GM12878 (cell line): ENCODE results near the gene VIPAS39. TPM values are rescaled to one million over a fixed set of nuclear protein-coding genes. Genes with fewer than 3 reads are reported as not detected.

ENCODE experiments used
- ATAC-seq: fragments of 200-7000 bp; cut with Tn5 transposase; 3 replicates; pipeline ENCODE4 v1.9.1; 2020; ENCODE audit warnings: mild to moderate bottlenecking, moderate library complexity
- BruUV-seq: library from RNA; stranded (reverse); fragments of 400-500 nt; replicated peaks from 2 replicates; lab custom pipeline; 2021; lab: Mats Ljungman, UMichigan
- CTCF ChIA-PET: fragments of 300-600 bp; sonication (Branson Sonifier 250); formaldehyde crosslinking; extraction: SDS; loops from one replicate; lab custom pipeline; 2021; ENCODE audit warnings: inconsistent platforms; lab: Yijun Ruan, JAX
- POLR2A ChIA-PET: fragments of 350-600 bp; formaldehyde crosslinking; extraction: SDS; loops from one replicate; lab custom pipeline; 2021; ENCODE audit warnings: inconsistent platforms; lab: Charles Lee
- RAD21 ChIA-PET: fragments of 300-600 bp; sonication (Branson Sonifier 250); formaldehyde crosslinking; loops from one replicate; lab custom pipeline; 2023; ENCODE audit warnings: antibody characterized with exemption; ENCODE audit not compliant: unreplicated experiment; lab: Charles Lee
- SMC1A ChIA-PET: fragments of 300-600 bp; sonication (Branson Sonifier 250); formaldehyde crosslinking; loops from one replicate; lab custom pipeline; 2023; ENCODE audit not compliant: unreplicated experiment, uncharacterized antibody; lab: Charles Lee
- DNase-seq: peaks from one replicate; pipeline ENCODE4 v3.0.0-alpha.2; 2011; ENCODE audit warnings: low read depth, low spot score
- FAIRE-seq: peaks from 3 replicates; lab custom pipeline; 2011; peaks lifted over from hg19 to GRCh38; lab: Jason Lieb, UNC
- H2AFZ ChIP-seq: 2 replicates; pipeline ENCODE4 v1.6.0; 2011; ENCODE audit warnings: low read depth, low read length, control low read depth; ENCODE audit not compliant: control insufficient read depth
- H3K27ac ChIP-seq: 2 replicates; pipeline ENCODE4 v1.5.1; 2011; ENCODE audit warnings: control low read depth; ENCODE audit not compliant: control insufficient read depth, insufficient read depth
- H3K27me3 ChIP-seq, 2 experiments: replicated peaks in 1 of 2; 2 replicates each; pipeline versions ENCODE4 v1.6.0 to v1.6.1; 2011; ENCODE audit warnings: low read length in 1 of 2; ENCODE audit not compliant: control insufficient read depth in 2 of 2, insufficient read depth in 2 of 2
- H3K36me3 ChIP-seq, 2 experiments: 2 replicates each; pipeline ENCODE4 v1.5.1; 2011; ENCODE audit warnings: low read length in 1 of 2; ENCODE audit not compliant: control insufficient read depth in 2 of 2, insufficient read depth in 2 of 2
- H3K4me1 ChIP-seq: 2 replicates; pipeline ENCODE4 v1.6.1; 2011; ENCODE audit warnings: mild to moderate bottlenecking, low read length, moderate library complexity, mixed read lengths; ENCODE audit not compliant: control insufficient read depth, insufficient read depth
- H3K4me2 ChIP-seq: 2 replicates; pipeline ENCODE4 v1.6.0; 2011; ENCODE audit warnings: control low read depth; ENCODE audit not compliant: control insufficient read depth, insufficient read depth
- H3K4me3 ChIP-seq: fragments of 200-600 bp; sonication (generic); 2 replicates; pipeline ENCODE4 v1.5.1; 2016
- H3K79me2 ChIP-seq: 2 replicates; pipeline ENCODE4 v1.6.0; 2011; ENCODE audit warnings: low read length; ENCODE audit not compliant: control insufficient read depth, insufficient read depth
- H3K9ac ChIP-seq: 2 replicates; pipeline ENCODE4 v1.8.0; 2011; ENCODE audit warnings: low read length, control low read depth, mixed read lengths; ENCODE audit not compliant: control insufficient read depth, insufficient read depth
- H3K9me3 ChIP-seq: replicated peaks from 3 replicates; pipeline ENCODE4 v1.5.1; 2011; ENCODE audit warnings: mild to moderate bottlenecking, low read length; ENCODE audit not compliant: control insufficient read depth, insufficient read depth
- H4K20me1 ChIP-seq: 2 replicates; pipeline ENCODE4 v1.6.0; 2011; ENCODE audit not compliant: control insufficient read depth, insufficient read depth
- FOXM1 ChIP-seq: IDR thresholded peaks from 2 replicates; pipeline ENCODE4 v1.6.1; 2012; ENCODE audit warnings: low read depth, mild to moderate bottlenecking, inconsistent platforms, low read length, moderate library complexity
- HCFC1 ChIP-seq: fragments of 150-350 bp; IDR thresholded peaks from 2 replicates; pipeline ENCODE4 v1.6.1; 2014; ENCODE audit warnings: low read length
- HDAC2 ChIP-seq: fragments of 200-600 bp; sonication (generic); IDR thresholded peaks from 2 replicates; pipeline ENCODE4 v1.6.1; 2017
- JUND ChIP-seq: IDR thresholded peaks from 2 replicates; pipeline ENCODE4 v1.6.1; 2012; ENCODE audit warnings: low read depth, mild to moderate bottlenecking, low read length, improper control_type of control experiment, moderate library complexity
- NFYA ChIP-seq: IDR thresholded peaks from 2 replicates; pipeline ENCODE4 v1.6.1; 2011; ENCODE audit warnings: low read depth, mild to moderate bottlenecking, low read length, improper control_type of control experiment, borderline replicate concordance
- NR2C1 ChIP-seq: fragments of 450-650 bp; IDR thresholded peaks from 2 replicates; pipeline ENCODE4 v1.6.1; 2017; ENCODE audit warnings: antibody characterized with exemption, mild to moderate bottlenecking, moderate library complexity
- SIN3A ChIP-seq: IDR thresholded peaks from 2 replicates; pipeline ENCODE4 v1.6.1; 2012; ENCODE audit warnings: low read depth, low read length, improper control_type of control experiment
- TCF7 ChIP-seq: IDR thresholded peaks from 2 replicates; pipeline ENCODE4 v1.6.1; 2014; ENCODE audit warnings: antibody characterized with exemption, borderline replicate concordance
- WRNIP1 ChIP-seq: IDR thresholded peaks from 2 replicates; pipeline ENCODE4 v1.6.1; 2011; ENCODE audit warnings: low read depth, low read length, improper control_type of control experiment, borderline replicate concordance
- ZNF274 ChIP-seq: IDR thresholded peaks from one replicate; pipeline ENCODE4 v1.8.0; 2011; ENCODE audit not compliant: insufficient read length, insufficient read depth
- WGBS: methylation state at CpG from one replicate; pipeline ENCODE4 v1.1.6; 2016; ENCODE audit warnings: low lambda C conversion rate; ENCODE audit not compliant: insufficient replicate concordance, insufficient coverage; ENCODE audit errors: missing lambda C conversion rate; 5-methylcytosine and 5-hydroxymethylcytosine counted together
- in situ Hi-C: fragments of 300-500 bp; cut with MboI; formaldehyde crosslinking; loops from 9 replicates; pipeline ENCODE4 v1.14.3; 2018; ENCODE audit warnings: mixed read lengths
- intact Hi-C: fragments of 100-400 bp; cut with micrococcal nuclease; formaldehyde crosslinking; loops from one replicate; pipeline ENCODE4 v1.14.2; 2022; ENCODE audit not compliant: unreplicated experiment
- polyA plus RNA-seq, 11 experiments: library from polyadenylated mRNA; depleted of rRNA in 4 of 11; unstranded in 6 of 11; stranded (reverse) in 5 of 11; fragments of >200 nt; fragmentation: Nextera tagmentation in 4 of 11; fragmentation: Illumina TruSeq in 1 of 11; extraction: Ambion mirVana in 4 of 11; extraction: Trizol in 1 of 11; gene quantifications; 1 replicate in 1 of 11; 2 replicates in 10 of 11; pipeline versions ENCODE4 v1.2.1 to v1.2.3, GENCODE V29; 2011 to 2016; ENCODE audit warnings: inconsistent platforms in 2 of 11, missing spikeins in 2 of 11, low read depth in 1 of 11
- total RNA-seq, 4 experiments: library from RNA; depleted of rRNA in 3 of 4; stranded (reverse); fragments of >200 nt in 3 of 4; fragmentation: Illumina TruSeq in 1 of 4; extraction: Trizol in 1 of 4; gene quantifications; 2 replicates each; pipeline versions ENCODE4 v1.2.1 to v1.2.3, GENCODE V29; 2013 to 2021
- TF ChIP-seq, protein P1 (sequence below): IDR thresholded peaks from 2 replicates; pipeline ENCODE4 v1.6.1; 2012; ENCODE audit warnings: low read depth, low read length, improper control_type of control experiment
- TF ChIP-seq, protein P2 (sequence below): IDR thresholded peaks from 2 replicates; pipeline ENCODE4 v1.6.1; 2011; ENCODE audit warnings: low read depth, low read length, improper control_type of control experiment, borderline replicate concordance
- TF ChIP-seq, protein P3 (sequence below): fragments of 450-650 bp; IDR thresholded peaks from 2 replicates; pipeline ENCODE4 v1.6.1; 2017; ENCODE audit warnings: antibody characterized with exemption, mild to moderate bottlenecking, moderate library complexity
- TF ChIP-seq, protein P4 (sequence below): fragments of 150-350 bp; IDR thresholded peaks from 2 replicates; pipeline ENCODE4 v1.6.1; 2016; ENCODE audit warnings: low read depth, low read length

Gene VIPAS39
- total and polyA plus RNA-seq, 10 of the 15 experiments (the other 5 are each of a cell fraction or from before 2014, with no cell fraction given): 6.7 to 38.8 (median 18.5) TPM

DNA sequence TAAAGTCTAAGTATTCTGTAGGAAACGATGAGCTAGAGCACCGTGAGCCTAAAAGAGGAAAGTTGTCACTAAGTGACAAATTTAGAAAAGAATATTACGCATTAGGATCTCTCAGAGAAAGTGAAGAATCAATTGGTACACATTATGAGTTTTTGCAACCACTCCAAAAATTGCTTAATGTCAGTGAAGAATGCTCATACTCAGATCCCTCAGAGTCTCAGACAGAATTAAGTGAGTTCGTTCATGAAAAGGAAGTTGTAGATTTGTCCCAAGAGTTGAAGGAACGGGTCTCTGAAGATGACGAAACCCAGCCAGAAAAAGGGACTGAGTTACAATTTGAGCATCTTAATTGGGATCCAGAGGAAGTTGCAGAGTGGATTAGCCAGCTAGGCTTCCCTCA, 78.7 kb downstream of the VIPAS39 start:
- CTCF ChIA-PET: no interaction called here
- in situ Hi-C loops: no loop called here
- Histone ChIP-seq H4K20me1 (no peaks in the 10 kb centered on the region), H3K27ac (no peak overlapping the region), H2AFZ (no peak overlapping the region), H3K9me3 (no peaks in the 10 kb centered on the region)
- intact Hi-C loops: no loop called here
- BruUV-seq: no TSS peak
- POLR2A ChIA-PET: no interaction called here
- RAD21 ChIA-PET: no interaction called here
- SMC1A ChIA-PET: interaction anchor here (0.7 to 0.9 kb wide), 2 partner anchors 11 to 39 kb away, joined by 3 read pairs; no protein-coding TSS in a partner anchor
- no peak for DNase-seq
- TF ChIP-seq HDAC2 (no peak), HCFC1 (no peak), NFYA (no peak), SIN3A (no peak), JUND (no peak), NR2C1 (no peak), ZNF274 (no peak), TCF7 (no peak), FOXM1 (no peak), WRNIP1 (no peak)
- TF ChIP-seq, protein P1, sequence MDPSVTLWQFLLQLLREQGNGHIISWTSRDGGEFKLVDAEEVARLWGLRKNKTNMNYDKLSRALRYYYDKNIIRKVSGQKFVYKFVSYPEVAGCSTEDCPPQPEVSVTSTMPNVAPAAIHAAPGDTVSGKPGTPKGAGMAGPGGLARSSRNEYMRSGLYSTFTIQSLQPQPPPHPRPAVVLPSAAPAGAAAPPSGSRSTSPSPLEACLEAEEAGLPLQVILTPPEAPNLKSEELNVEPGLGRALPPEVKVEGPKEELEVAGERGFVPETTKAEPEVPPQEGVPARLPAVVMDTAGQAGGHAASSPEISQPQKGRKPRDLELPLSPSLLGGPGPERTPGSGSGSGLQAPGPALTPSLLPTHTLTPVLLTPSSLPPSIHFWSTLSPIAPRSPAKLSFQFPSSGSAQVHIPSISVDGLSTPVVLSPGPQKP: no peak
- TF ChIP-seq, protein P2, sequence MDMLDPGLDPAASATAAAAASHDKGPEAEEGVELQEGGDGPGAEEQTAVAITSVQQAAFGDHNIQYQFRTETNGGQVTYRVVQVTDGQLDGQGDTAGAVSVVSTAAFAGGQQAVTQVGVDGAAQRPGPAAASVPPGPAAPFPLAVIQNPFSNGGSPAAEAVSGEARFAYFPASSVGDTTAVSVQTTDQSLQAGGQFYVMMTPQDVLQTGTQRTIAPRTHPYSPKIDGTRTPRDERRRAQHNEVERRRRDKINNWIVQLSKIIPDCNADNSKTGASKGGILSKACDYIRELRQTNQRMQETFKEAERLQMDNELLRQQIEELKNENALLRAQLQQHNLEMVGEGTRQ: no peak
- TF ChIP-seq, protein P3, sequence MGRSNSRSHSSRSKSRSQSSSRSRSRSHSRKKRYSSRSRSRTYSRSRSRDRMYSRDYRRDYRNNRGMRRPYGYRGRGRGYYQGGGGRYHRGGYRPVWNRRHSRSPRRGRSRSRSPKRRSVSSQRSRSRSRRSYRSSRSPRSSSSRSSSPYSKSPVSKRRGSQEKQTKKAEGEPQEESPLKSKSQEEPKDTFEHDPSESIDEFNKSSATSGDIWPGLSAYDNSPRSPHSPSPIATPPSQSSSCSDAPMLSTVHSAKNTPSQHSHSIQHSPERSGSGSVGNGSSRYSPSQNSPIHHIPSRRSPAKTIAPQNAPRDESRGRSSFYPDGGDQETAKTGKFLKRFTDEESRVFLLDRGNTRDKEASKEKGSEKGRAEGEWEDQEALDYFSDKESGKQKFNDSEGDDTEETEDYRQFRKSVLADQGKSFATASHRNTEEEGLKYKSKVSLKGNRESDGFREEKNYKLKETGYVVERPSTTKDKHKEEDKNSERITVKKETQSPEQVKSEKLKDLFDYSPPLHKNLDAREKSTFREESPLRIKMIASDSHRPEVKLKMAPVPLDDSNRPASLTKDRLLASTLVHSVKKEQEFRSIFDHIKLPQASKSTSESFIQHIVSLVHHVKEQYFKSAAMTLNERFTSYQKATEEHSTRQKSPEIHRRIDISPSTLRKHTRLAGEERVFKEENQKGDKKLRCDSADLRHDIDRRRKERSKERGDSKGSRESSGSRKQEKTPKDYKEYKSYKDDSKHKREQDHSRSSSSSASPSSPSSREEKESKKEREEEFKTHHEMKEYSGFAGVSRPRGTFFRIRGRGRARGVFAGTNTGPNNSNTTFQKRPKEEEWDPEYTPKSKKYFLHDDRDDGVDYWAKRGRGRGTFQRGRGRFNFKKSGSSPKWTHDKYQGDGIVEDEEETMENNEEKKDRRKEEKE: no peak
- TF ChIP-seq, protein P4, sequence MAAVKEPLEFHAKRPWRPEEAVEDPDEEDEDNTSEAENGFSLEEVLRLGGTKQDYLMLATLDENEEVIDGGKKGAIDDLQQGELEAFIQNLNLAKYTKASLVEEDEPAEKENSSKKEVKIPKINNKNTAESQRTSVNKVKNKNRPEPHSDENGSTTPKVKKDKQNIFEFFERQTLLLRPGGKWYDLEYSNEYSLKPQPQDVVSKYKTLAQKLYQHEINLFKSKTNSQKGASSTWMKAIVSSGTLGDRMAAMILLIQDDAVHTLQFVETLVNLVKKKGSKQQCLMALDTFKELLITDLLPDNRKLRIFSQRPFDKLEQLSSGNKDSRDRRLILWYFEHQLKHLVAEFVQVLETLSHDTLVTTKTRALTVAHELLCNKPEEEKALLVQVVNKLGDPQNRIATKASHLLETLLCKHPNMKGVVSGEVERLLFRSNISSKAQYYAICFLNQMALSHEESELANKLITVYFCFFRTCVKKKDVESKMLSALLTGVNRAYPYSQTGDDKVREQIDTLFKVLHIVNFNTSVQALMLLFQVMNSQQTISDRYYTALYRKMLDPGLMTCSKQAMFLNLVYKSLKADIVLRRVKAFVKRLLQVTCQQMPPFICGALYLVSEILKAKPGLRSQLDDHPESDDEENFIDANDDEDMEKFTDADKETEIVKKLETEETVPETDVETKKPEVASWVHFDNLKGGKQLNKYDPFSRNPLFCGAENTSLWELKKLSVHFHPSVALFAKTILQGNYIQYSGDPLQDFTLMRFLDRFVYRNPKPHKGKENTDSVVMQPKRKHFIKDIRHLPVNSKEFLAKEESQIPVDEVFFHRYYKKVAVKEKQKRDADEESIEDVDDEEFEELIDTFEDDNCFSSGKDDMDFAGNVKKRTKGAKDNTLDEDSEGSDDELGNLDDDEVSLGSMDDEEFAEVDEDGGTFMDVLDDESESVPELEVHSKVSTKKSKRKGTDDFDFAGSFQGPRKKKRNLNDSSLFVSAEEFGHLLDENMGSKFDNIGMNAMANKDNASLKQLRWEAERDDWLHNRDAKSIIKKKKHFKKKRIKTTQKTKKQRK: no peak
- TF ChIP-seq, all 136 proteins: peak for 0
- WGBS: 65% methylated on average over 6 of the region's 6 CpGs
- ATAC-seq (no peak), FAIRE-seq (no peak)
- H3K4me1 ChIP-seq: peaks cover 9% of the 10 kb centered on the region
- H3K4me2 ChIP-seq: no peak overlapping the region
- H3K36me3 ChIP-seq: no peaks in the 10 kb centered on the region
- H3K79me2 ChIP-seq: peaks cover 32% of the 10 kb centered on the region
- no peaks in the 10 kb centered on the region for H3K27me3 ChIP-seq
- no peak overlapping the region for H3K9ac ChIP-seq
- H3K4me3 ChIP-seq: no peak overlapping the region
